COLO668 (cell line): Measurements from ENCODE around the gene SRP54.
"Not testable (repeated sequence)": the region's sequence is repeated elsewhere in the genome, so short reads cannot be mapped to it uniquely, and the experiment has no call there.

Source experiments
- DNase-seq: peaks from one replicate; lab custom pipeline; 2025; ENCODE audit not compliant: unreplicated experiment; lab: John Stamatoyannopoulos, UW

Gene SRP54

DNA sequence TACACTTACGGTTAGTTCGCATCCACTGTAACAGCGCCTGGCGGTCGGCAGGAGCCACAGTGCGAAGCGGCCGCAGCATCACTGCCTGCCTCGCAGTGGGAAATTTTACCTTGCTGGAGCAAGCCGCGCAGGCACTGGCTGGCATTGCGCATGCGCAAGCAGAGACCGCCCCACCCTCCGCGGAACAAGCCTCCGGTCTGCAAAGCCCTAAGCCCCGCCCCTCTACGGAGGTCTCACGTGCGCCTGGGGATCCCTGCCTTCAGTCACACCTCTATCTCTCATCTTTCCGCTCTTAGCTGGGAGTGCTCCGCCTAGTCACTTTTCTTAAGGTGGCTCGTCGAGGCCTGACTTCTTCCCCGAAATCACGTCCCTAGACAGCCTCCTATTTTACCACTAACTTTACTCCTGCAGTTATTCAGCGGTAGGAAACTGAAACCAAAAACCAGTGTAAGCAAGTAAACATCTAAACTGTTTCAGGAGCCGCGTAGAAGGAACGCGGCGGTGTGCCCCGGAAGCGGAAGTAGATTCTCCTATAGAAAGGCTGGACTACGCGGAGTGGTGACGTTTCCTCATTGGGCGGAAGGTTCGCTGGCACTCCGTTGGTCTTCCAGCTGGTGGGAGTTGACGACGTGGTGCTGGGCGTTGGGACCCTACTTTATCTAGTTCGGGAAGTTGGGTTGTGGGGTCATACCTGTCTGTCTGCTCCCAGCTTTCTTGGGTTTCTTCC is at the start of gene SRP54:
SRP54 (plus strand) TSS at position 572 of the 727 bp plus-strand sequence. CDS start 13,718 bp downstream, outside the sequence.
- DNase-seq = peak; percentile 99

DNA sequence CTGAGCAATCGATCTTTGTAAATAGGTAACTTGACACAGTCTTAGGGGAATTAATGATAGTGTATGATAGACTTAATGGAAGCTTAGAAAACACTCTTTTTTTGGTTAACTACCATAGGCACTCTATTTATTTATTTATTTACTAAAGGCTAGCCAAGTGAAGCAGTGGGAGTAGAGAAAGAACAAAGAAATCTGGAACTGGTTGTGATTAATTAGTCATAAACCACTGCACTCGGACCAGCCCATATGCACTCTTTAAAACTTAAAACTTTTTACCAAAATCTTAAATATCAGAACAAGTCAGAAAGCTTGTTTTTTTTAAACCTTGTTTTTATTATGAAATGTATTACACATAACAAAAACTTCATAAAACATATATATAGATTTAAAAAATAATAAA is 49.5 kb upstream of the SRP54 start:
- no peak for DNase-seq

DNA sequence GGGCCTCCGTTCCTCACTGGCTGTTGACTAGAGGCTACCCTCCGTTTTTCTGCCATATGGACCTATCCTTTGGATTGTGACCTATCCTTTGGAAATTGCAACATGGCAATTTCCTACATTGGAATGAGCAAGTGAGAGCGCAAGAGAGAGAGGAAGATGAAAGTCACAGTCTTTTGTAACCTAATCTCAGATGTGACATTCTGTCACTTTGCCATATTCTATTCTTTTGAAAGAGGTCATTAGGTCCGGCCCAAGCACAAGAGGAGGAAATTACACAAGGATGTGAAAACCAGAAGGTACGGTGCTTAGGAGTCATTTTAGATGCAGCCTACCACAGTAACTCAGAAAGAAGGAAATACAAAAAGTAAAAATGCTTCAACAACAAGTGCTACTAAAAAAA is 47.3 kb upstream of the SRP54 start:
- DNase-seq = no peak

DNA sequence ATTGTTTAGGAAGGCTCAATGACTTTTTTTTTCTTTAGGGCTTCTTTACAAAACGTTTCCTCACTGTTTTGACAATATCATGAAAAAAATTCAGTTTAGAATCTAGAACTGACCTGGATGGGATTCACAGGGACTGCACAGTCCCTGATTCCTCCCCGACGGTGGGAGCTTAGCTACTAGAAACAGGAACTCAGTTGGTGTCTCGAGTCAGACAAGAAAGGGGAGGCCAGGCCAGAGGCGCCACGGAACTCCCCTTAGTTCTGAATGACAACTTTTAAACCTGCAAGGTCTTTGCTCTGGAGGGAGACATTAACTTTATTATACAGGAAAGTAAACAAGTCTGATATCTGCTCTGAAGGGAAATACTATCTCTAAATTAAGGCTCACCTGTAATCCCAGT is 45.4 kb upstream of the SRP54 start:
- no peak for DNase-seq

DNA sequence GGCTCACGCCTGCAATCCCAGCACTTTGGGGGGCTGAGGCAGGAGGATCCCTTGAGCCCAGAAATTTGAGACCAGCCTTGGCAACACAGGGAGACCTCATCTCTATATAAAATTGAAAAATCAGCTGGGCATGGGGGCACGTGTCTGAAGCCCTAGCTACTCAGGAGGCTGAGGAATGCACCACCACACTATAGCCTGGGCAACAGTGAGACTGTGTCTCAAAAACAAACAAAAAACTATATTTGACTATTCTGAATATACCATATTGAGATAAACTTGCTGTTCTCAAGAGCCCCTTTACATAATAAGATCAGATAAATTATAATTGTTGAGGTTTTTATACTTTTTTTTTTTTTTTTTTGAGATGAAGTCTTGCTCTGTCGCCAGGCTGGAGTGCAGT is 44.9 kb upstream of the SRP54 start:
- DNase-seq = no peak

DNA sequence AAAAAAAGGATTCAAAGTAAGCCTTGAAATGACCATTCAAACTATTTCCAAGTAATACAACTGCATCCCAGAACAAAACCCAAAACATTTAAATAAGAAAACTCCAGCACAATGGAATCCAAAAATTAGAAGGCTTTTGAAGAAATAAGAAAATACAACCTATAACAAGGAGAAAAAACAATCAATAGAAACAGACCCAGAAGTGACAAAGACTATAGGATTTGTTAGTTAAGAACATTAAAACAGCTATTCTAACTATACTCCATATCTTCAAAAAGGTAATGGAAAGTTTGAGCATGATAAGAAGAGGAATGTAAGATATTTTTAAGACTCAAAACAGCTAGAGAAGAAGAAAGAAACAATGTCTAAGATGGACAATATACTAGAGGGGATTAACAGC is 39.3 kb upstream of the SRP54 start:
- DNase-seq = no peak

DNA sequence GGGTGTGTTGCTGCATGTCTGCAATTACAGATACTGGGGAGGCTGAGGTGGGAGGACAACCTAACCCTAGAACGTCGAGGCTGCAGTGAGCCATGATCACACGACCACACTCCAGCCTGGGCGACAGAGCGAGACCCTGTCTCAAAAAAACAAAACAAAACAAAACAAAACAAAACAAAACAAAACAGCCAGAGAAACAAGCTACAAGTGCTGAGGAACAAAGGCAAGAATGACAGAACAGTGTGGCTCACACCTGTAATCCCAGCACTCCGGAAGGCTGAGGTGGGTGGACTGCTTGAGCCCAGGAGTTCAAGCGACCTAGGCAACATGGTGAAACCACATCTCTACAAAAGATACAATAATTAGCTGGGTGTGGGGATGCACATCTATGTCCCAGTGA is 38.0 kb upstream of the SRP54 start:
- no peak for DNase-seq

DNA sequence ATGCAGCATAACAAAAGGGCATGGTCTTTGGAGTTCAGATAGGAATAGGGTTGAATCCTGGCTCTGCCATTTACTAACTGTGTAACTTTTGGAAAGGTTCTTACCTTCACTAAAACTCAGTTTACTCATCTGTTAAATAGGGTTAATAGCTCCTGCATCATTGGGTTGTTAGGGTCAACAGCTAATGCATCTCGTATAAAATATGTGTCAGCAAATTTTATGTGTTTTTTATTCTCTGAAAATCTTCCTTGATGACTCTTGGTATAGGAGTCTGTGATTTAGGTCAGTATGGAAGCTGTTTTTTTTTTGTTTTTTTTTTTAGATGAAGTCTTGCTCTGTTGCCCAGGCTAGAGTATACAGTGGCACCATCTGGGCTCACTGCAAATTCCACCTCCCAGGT is 36.1 kb upstream of the SRP54 start:
- no peak for DNase-seq

DNA sequence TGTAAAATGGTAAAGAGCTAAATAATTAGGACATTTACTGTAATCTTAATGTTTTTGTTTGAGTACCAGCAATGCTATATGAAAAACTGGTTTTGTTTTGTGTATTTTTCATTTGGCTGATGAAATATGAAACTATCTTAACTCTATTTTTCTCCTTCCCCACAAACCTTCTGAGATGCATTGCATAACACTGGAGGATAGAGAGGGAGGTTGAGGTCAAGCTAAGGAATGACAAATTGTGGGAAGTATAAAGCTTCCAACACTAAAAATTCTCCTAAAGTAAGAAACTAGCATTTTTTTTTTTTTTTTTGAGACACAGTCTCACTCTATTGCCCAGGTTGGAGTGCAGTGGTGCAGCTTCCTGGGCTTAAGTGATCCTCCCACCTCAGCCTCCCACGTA is 31.5 kb upstream of the SRP54 start:
- no peak for DNase-seq

DNA sequence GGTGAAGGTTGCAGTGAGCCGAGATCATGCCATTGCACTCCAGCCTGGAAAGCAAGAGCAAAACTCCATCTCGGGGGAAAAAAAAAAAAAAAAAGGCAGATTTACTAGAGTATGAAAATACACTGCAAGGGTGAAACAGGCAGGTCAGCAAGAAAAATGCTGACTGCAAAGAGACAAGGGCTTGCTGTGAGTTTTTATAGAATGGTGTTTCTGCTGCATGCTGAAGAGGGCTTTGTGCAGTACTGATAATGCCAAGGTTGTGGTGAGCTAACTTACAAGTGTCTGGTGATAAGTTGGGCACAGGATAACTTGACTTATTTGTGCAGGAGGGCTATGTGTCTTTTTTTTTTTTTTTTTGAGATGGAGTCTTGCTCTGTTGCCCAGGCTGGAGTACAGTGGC is 25.9 kb upstream of the SRP54 start:
- DNase-seq = no peak

DNA sequence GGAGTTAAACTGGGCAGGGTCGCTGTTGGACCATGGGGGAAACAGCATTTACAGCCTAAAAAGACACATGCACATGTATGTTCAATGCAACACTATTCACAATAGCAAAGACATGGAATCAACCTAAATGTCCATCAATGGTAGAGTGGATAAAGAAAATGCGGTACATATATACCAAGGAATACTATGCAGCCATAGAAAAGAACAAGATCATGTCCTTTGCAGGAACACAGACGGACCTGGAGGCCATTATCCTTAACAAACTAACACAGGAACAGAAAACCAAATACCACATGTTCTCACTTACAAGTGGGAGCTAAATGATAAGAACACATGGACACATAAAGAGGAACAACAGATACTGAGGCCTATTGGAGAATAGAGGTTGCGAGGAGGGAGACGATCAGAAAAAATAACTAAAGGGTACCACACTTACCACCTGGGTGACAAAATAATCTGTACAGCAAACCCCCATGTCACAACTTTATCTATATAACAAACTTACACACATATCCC is 25.0 kb upstream of the SRP54 start:
- DNase-seq = no peak

DNA sequence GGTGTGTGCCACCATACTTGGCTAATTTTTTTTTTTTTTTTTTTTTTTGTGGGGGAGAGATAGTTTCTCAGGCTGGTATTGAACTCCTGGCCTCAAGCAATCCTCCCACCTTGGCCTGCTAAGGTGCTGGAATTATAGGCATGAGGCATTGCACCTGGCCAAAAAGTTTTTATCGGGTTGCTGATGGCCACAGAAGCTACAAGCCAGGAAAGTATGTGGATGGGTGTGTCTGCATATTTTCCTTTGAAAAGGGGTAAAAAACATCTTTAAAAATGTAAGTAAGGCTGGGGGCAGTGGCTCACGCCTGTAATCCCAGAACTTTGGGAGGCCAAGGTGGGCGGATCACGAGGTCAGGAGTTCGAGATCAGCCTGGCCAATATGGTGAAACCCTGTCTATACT is 20.7 kb upstream of the SRP54 start:
- not testable (repeated sequence) for DNase-seq

DNA sequence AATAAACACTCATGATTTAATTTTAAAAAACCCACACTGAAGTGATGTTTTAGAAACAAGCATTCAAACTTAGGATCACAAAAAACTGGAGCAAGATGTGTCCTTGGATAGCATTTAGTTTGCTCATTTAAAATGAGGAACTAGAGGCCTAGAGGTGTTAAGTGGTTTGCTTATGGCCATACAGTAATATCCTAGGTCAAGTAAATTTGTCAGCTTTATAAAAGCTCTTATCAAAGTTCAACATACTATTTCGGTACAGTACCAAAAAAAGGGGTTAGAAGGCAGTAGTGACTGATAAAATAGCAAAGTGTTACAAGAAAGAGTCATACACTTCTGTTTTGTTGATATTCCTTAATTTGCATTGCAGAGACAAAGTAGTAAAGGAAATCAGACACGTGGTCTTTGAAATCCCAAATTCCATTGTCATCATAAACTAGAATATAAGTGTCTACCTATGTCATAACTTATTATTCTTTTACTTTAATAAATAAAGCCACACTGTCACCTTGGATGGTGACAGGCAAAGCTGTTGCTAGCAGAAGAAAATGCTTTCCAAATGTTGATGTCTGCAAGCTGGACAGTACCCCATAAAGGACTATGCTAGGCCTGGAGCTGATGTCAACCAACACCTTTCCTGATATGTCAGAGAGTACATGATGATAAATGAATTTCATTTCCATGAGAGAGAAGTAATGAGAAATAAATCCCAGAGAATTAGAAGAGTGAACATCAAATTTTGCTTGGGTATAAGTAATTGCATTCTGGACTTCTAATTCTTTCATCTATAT is 17.6 kb upstream of the SRP54 start:
- no peak for DNase-seq

DNA sequence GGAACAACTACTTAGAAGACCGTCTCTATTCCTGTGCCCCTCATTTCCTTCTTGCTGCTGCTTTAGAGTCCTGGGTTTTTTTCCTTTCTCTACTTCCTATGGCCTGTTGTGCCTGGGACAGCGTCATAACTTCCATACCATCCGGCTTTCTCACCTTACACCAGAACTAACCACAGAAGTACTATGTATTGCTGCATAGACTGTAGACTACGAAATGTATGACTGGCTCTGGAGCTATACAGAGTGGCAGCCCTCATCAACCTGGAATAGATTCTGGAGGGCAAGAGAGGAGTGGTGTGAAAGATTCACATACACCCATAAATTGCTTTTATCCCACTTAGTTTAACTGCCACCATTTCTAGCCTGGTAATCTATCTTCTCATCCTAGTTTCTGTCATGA is 16.9 kb upstream of the SRP54 start:
- no peak for DNase-seq

DNA sequence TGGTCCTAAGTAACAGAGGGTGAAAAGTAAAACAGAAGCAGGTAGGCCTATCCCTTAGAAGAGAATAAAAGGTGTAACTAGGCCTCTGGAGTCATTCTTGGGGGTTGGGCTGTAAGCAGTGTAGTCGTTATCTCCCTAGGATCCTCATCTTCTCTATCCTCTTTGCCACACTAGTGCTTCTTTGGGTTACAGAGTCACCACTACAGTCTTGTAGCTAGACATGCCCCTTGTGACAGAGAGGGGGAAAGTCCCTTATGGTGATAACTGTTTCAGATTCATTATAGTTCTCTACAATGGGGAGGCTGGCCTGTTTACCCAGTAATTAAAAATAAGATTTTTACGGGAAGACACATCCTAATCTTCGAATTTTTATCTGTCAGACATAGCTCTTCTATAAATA is 16.4 kb upstream of the SRP54 start:
- no peak for DNase-seq

DNA sequence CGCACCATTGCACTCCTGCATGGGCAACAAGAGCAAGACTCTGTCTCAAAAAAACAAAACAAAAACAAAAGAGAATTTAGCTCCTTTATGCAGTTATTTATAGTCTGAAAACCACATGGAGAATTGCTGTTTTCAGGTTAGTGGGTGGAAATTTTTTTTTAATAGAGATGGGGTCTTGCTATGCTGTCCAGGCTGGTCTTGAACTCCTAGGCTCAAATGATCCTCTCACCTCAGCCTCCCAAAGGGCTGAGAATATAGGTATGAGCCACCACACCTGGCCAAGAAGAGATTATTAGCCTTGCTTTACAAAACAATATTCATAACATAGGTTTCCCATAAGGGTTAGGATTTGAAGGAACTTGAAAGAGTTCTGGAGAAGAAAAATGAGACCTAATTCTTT is 12.1 kb upstream of the SRP54 start:
- no peak for DNase-seq

DNA sequence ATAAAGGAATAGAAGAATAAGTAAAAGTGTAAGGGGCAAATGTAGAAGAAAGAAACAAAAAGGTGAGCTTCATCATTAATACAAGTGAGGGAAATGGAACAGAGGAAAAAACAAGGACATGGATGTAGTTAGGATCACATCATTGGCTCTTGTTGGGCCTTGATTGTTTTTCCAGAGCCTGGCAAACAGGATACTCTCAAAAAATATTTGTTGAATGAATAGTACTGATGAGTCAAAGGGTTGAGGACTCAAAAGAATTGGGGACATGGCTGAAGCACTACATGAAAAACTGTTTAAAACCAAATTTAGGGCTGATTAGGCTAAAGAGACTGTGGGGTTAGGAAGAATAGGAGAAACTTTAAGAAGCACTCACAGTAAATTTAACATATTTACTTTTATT is 11.4 kb upstream of the SRP54 start:
- DNase-seq = no peak

DNA sequence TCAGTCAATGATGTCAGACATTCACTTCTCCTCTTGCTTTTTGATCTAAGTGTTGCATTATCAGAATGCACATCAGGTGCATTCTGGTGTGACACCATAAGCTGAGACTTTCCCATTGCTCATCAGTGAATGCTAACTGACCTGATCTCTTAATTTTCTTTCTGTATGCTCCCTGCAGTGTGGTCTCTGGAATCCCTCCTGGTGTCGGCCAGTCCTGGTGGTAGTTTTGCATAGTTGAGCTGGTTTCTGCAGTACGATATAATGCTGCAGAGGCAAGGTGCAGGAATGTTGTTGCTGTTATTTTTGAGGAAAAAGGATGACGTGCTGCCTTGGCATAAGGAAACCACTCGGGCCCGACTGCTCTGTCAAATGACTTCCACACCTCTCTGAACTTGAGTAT is 11.0 kb upstream of the SRP54 start:
- DNase-seq = no peak

DNA sequence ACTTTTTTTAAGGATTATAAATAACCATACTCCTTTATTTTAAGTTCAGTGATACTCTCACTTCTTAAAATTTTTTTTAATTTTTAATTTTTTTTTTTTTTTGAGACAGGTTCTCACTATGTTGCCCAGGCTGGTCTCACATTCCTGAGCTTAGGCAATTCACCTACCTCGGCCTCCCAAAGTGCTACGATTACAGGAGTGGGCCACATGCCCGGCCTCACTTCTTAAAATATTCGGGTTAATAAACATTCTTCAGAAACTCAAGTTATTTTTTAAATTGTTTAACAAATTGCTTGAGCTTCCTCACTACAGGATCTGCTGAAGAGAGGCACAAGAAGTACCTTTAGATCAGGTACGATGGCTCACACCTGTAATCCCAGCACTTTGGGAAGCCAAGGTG is 4.3 kb upstream of the SRP54 start:
- DNase-seq = no peak

DNA sequence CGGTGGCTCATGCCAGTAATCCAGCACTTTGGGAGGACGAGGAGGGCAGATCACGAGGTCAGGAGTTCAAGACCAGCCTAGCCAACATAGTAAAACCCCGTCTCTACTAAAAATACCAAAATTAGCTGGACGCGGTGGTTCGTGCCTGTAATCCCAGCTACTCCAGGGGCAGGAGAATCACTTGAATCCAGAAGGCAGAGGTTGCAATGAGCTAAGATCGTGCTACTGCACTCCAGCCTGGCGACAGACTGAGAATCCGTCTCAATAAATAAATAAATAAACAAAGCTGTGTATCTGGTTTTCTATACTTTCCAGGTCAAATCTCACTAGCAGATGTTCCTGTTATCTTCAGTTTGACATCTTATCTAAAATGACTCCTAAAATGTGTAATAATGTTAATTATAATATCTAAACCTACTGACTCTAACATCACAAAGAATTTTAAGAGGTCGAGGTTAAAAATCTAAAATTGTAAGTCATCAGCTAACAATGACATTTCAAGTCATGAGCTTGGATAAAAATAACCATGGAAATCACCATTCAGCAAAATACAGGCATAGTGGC is 2.4 kb upstream of the SRP54 start:
- no peak for DNase-seq

DNA sequence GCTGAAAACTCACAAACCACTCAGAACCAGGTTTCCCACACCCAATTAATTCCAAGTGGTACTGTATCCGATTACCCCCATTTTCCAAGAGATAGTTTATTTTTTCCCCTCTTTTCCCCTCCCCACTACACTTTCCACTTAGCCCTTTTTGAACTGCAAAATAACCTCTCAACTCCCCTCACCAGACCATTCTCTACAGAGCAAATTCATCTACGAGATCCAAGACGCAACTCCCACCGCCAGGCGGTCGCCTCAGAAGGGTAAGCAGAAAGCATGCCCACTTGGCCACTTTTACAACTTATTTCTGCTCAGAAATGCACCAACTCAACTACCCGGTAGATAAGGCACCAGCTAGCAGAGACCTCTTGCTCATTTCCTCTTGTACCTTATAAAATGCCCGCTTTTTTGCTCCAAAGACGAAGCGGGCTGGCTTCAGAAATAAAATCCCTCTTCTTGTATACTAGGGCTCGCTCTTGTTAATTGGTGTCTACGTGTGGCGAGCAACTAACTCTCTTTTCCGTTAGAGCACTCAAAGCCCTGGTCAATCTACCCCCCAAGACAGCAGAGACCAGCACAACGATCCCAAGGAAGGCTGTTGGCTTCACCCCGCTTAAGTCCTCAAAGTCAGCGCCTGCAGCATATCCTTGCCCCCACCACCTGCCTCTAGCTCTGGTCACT is 910 bp upstream of the SRP54 start:
- DNase-seq = peak; percentile 47
